GM12864 (cell line): ENCODE measurements around the gene PPP1R9B.

ENCODE experiments used
- DNase-seq: peaks from one replicate; pipeline ENCODE4 v3.0.0-alpha.2; 2011; ENCODE audit warnings: low read depth
- H3K4me3 ChIP-seq: 2 replicates; pipeline ENCODE4 v1.5.1; 2011; ENCODE audit warnings: mild to moderate bottlenecking, low read depth, low read length, control low read depth
- CTCF ChIP-seq: IDR thresholded peaks from 2 replicates; pipeline ENCODE4 v1.5.1; 2011; ENCODE audit warnings: low read depth, mild to moderate bottlenecking, moderate library complexity, low read length, control low read depth, inconsistent platforms; ENCODE audit errors: missing control alignments

Gene PPP1R9B

GRCh38 chr17:50182783-50183420 lies 32.4 kb upstream of the PPP1R9B start:
- no peak overlapping the region for H3K4me3 ChIP-seq
- no peak for TF ChIP-seq CTCF
- no peak for DNase-seq

- TF ChIP-seq CTCF: no peak
- no peak for DNase-seq
- H3K4me3 ChIP-seq: no peak overlapping the region
These were observed 31.4 kb upstream of the PPP1R9B start for GRCh38 chr17:50181591-50182560.

GRCh38 chr17:50181144-50181543 lies 30.7 kb upstream of the PPP1R9B start:
- H3K4me3 ChIP-seq: no peak overlapping the region
- no peak for DNase-seq

GRCh38 chr17:50180620-50181019 lies 30.1 kb upstream of the PPP1R9B start:
- no peak for DNase-seq
- H3K4me3 ChIP-seq: no peak overlapping the region
- TF ChIP-seq CTCF: no peak

More at GRCh38 chr17:50181144-50181543, 30.7 kb upstream of the PPP1R9B start:
- TF ChIP-seq CTCF: no peak

- TF ChIP-seq CTCF: no peak
- no peak overlapping the region for H3K4me3 ChIP-seq
- no peak for DNase-seq
These were observed 29.6 kb upstream of the PPP1R9B start for GRCh38 chr17:50180111-50180510.

GRCh38 chr17:50177983-50178834 lies 27.7 kb upstream of the PPP1R9B start:
- H3K4me3 ChIP-seq: no peak overlapping the region
- TF ChIP-seq CTCF: peak; percentile 65
- DNase-seq: no peak
